Hepatocyte (in vitro differentiated cells): ENCODE measurements around the gene TCEAL4.

Experiments used
- CTCF ChIP-seq: fragments of 200-600 bp; sonication (generic); IDR thresholded peaks from 2 replicates; pipeline ENCODE4 v1.5.1; 2016; ENCODE audit warnings: antibody characterized with exemption, mild to moderate bottlenecking; ENCODE audit not compliant: poor library complexity
- EZH2 ChIP-seq: fragments of 200-600 bp; sonication (generic); IDR thresholded peaks from 2 replicates; pipeline ENCODE4 v1.6.1; 2016; ENCODE audit warnings: antibody characterized with exemption, mild to moderate bottlenecking, borderline replicate concordance

GRCh38 chrX:103629318-103630170 lies 44.2 kb downstream of the TCEAL4 start:
- peak; percentile 72 for TF ChIP-seq CTCF
- TF ChIP-seq EZH2, result no peak
